ENCODE data around the gene CEACAM4. TPM values are rescaled to one million over a fixed set of nuclear protein-coding genes. Genes with fewer than 3 reads are reported as not detected.

CEACAM4 gene
- total RNA-seq, 4 donors from 2014 or later, result 0.46 to 3.3 (median 1.1) TPM

- Histone ChIP-seq H3K9me3 (no peaks in the 10 kb centered on the region), H3K4me1 (no peaks in the 10 kb centered on the region), H3K36me3 (no peaks in the 10 kb centered on the region), H3K27ac (replicated peaks in 1 of 4) (no peak overlapping the region), H3K4me3 (no peak overlapping the region), H3K27me3 (peaks cover 0 to 51% (median 0%) of the 10 kb centered on the region in 4 donors)
- WGBS, result 54% methylated on average over 7 of the region's 7 CpGs
- no peak for DNase-seq (ENCODE audit: extremely low spot score)
- TF ChIP-seq CTCF (IDR thresholded peaks at IDR 0.05), result no peak
- no peak for TF ChIP-seq EP300 (IDR thresholded peaks at IDR 0.05)
- TF ChIP-seq POLR2AphosphoS5 (IDR thresholded peaks at IDR 0.05), result no peak
- intact Hi-C loops (cut with DNase I), result no loop called here
These were observed 5.2 kb downstream of the CEACAM4 start for GRCh38 chr19:41621654-41622053.

DNA sequence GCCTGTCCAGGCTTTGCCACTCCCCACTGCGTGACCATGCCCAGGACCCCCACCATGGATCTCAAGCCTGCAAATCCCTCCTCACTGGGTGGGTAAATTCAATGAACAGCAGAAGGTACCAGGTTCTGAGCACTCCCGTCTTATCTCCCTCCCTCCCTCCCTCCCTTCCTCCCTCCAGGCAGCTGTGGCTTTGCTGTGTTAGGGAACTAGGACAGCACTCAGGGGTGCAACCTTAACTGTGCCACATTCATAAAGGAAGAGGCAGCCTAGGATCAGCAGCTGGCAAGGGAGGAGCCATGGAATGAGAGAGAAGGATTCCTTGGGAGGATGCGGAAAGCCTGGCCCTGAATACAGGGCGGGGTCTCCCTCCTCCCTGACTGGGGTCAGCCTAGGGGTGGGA, 5.6 kb downstream of the CEACAM4 start:
- H3K4me1 ChIP-seq, result no peaks in the 10 kb centered on the region
- intact Hi-C loops (cut with DNase I), result no loop called here
- H3K9me3 ChIP-seq, result no peaks in the 10 kb centered on the region
- TF ChIP-seq EP300 (IDR thresholded peaks at IDR 0.05) (no peak), CTCF (IDR thresholded peaks at IDR 0.05) (no peak), POLR2A (IDR thresholded peaks at IDR 0.05; ENCODE audit: low read depth) (no peak), POLR2AphosphoS5 (IDR thresholded peaks at IDR 0.05) (no peak)
- WGBS, result 63% methylated on average over 3 of the region's 4 CpGs
- DNase-seq (ENCODE audit: extremely low spot score), result no peak
- peaks cover 0 to 46% (median 0%) of the 10 kb centered on the region in 4 donors for H3K27me3 ChIP-seq
- H3K27ac ChIP-seq (replicated peaks in 1 of 4), result no peak overlapping the region
- H3K4me3 ChIP-seq, result no peak overlapping the region
- H3K36me3 ChIP-seq, result no peaks in the 10 kb centered on the region

DNA sequence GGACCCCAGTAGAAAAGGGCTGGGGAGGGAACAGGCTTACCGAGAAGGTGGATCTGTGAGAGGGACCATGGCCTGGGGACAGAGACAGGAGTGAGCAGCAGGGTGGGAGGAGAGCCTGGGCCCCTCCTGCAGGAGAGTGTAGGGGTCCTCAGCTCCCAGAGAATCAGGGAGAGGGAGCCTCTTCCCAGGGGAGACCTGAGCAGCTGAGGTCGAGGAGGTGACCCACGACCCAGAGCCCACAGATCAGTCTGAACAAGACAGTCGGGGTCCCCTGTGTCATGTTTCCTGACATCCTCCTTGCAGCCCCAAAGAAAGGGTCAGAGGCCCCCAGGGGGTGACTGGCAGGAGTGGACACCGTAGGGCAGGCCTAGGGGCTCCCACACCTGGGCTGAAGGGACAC, 6.7 kb downstream of the CEACAM4 start:
- Histone ChIP-seq H3K36me3 (no peaks in the 10 kb centered on the region), H3K27me3 (peaks cover 0 to 48% (median 0%) of the 10 kb centered on the region in 4 donors), H3K4me1 (no peaks in the 10 kb centered on the region), H3K27ac (replicated peaks in 1 of 4) (no peak overlapping the region), H3K4me3 (no peak overlapping the region), H3K9me3 (no peaks in the 10 kb centered on the region)
- DNase-seq (ENCODE audit: extremely low spot score), result no peak
- intact Hi-C loops (cut with DNase I), result no loop called here
- TF ChIP-seq POLR2AphosphoS5 (IDR thresholded peaks at IDR 0.05) (no peak), CTCF (IDR thresholded peaks at IDR 0.05) (no peak), EP300 (IDR thresholded peaks at IDR 0.05) (no peak), POLR2A (IDR thresholded peaks at IDR 0.05; ENCODE audit: low read depth) (no peak)
- WGBS, result 66% methylated on average over 4 of the region's 5 CpGs

DNA sequence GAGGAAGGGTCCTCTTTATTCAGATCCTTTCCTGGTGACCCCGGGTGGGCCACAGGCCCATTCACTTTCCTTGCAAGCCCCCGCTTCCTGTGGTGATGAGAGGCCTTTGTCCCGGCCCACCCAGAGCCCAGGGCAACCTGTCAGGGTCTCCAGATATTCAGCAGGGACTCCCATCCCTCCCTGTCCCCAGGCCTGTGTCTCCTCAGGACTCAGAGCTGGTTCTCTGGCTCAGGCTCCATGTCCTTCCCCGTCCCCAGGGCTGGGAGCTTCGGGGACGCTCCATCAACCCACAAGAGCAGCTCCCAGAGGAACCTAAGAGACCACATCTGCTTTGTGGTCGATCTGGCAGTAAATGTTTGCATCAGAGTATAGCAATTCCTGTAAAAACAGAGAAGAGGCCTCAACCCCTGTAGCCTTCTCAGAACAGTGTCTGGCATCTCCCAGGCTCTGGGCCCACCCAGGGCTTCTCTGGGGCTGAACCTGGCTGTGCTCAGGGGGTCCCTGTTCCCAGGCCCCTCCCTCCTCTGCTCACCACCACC, 7.8 kb downstream of the CEACAM4 start:
- no peaks in the 10 kb centered on the region for H3K4me1 ChIP-seq
- intact Hi-C loops (cut with DNase I), result no loop called here
- WGBS, result 51% methylated on average over 7 of the region's 7 CpGs
- no peak overlapping the region for H3K4me3 ChIP-seq
- H3K36me3 ChIP-seq, result no peaks in the 10 kb centered on the region
- TF ChIP-seq EP300 (IDR thresholded peaks at IDR 0.05), result no peak
- no peak for TF ChIP-seq POLR2AphosphoS5 (IDR thresholded peaks at IDR 0.05)
- TF ChIP-seq CTCF (IDR thresholded peaks at IDR 0.05), result no peak
- no peak for TF ChIP-seq POLR2A (IDR thresholded peaks at IDR 0.05; ENCODE audit: low read depth)
- no peaks in the 10 kb centered on the region for H3K9me3 ChIP-seq
- H3K27ac ChIP-seq (replicated peaks in 1 of 4), result no peak overlapping the region
- H3K27me3 ChIP-seq, result peaks cover 0 to 54% (median 0%) of the 10 kb centered on the region in 4 donors
- DNase-seq (ENCODE audit: extremely low spot score), result no peak

Data from esophagus muscularis mucosa (tissue), 4 donors.